ENCODE results near the gene TBC1D8. TPM values are rescaled to one million over a fixed set of nuclear protein-coding genes. Genes with fewer than 3 reads are reported as not detected.

Gene TBC1D8
- total RNA-seq, 2 donors from 2014 or later, result 86.1 to 149 TPM

DNA sequence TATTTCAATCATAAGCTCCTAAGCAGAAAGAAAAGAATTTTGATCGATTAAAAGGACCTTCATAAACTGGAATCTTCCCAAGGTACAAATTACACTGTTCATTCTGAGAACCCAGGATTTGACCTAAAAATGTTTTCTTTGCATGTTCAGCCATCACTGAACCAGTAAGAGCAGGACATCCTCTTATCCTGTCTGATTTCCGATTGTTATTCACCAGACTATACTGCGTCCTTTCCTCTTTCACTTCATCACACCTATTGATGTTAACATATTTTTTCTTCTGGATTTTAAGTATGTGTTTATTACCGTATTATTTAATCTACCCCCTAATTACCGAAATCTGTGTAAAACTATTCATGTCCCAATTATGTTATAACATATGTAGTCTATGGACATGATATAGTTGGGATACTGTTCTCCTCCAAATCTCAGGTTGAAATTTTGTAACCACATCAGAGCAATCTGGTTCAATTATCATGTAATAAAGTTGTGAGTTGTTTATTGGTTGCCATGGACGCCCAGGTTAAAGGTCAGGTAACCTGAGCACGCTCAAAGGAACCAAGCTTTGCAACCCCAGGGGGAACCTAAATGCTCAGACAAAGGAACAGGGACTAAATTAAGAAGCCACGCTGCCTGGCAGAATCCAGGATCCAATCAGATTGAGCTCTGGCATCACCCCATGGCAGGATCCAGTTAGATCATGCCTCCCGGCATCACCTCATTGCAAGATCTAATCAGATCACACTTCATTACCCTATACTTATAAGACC, 11.6 kb upstream of the TBC1D8 start:
- H3K36me3 ChIP-seq, result no peaks in the 10 kb centered on the region
- H3K27me3 ChIP-seq (replicated peaks; ENCODE audit: insufficient read depth), result no peaks in the 10 kb centered on the region
- no peak overlapping the region for H3K4me3 ChIP-seq
- no peaks in the 10 kb centered on the region for H3K4me1 ChIP-seq (replicated peaks)
- no peaks in the 10 kb centered on the region for H3K9me3 ChIP-seq
- no peak for DNase-seq (ENCODE audit: low spot score)
- TF ChIP-seq, protein P1, sequence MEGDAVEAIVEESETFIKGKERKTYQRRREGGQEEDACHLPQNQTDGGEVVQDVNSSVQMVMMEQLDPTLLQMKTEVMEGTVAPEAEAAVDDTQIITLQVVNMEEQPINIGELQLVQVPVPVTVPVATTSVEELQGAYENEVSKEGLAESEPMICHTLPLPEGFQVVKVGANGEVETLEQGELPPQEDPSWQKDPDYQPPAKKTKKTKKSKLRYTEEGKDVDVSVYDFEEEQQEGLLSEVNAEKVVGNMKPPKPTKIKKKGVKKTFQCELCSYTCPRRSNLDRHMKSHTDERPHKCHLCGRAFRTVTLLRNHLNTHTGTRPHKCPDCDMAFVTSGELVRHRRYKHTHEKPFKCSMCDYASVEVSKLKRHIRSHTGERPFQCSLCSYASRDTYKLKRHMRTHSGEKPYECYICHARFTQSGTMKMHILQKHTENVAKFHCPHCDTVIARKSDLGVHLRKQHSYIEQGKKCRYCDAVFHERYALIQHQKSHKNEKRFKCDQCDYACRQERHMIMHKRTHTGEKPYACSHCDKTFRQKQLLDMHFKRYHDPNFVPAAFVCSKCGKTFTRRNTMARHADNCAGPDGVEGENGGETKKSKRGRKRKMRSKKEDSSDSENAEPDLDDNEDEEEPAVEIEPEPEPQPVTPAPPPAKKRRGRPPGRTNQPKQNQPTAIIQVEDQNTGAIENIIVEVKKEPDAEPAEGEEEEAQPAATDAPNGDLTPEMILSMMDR (IDR thresholded peaks at IDR 0.05), result no peak
- no peak for TF ChIP-seq POLR2A (IDR thresholded peaks at IDR 0.05)
- no peak for TF ChIP-seq POLR2AphosphoS5 (IDR thresholded peaks at IDR 0.05)
- H3K27ac ChIP-seq, result no peak overlapping the region
- intact Hi-C loops (cut with DNase I), result no loop called here
- WGBS, result 68% methylated on average over 9 of the region's 9 CpGs

DNA sequence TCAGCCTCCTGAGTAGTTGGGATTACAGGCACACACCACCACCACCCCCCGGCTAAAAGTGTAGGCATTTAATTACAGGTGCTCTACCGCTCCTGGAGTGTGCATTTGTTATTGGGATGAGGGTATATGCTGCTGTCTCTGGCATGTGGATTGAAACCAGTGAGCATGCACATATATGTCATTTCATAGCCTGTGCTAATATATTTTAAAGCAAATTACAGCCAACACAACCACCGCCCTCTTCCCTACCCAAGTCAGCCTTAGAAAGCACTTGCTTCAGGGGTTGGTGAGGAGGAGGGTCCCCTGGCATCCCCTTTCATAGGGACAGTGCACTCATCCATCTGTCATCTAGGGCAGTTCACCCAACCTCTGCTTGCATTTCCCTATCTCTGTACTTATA, 10.5 kb upstream of the TBC1D8 start:
- Histone ChIP-seq H3K27ac (no peak overlapping the region), H3K4me1 (replicated peaks) (no peaks in the 10 kb centered on the region), H3K9me3 (no peaks in the 10 kb centered on the region), H3K36me3 (no peaks in the 10 kb centered on the region), H3K4me3 (no peak overlapping the region), H3K27me3 (replicated peaks; ENCODE audit: insufficient read depth) (no peaks in the 10 kb centered on the region)
- intact Hi-C loops (cut with DNase I), result no loop called here
- no peak for DNase-seq (ENCODE audit: low spot score)
- WGBS, result 97% methylated on average over 3 of the region's 3 CpGs
- TF ChIP-seq POLR2AphosphoS5 (IDR thresholded peaks at IDR 0.05), result no peak
- TF ChIP-seq, protein P1 (IDR thresholded peaks at IDR 0.05), result no peak
- TF ChIP-seq POLR2A (IDR thresholded peaks at IDR 0.05), result no peak

DNA sequence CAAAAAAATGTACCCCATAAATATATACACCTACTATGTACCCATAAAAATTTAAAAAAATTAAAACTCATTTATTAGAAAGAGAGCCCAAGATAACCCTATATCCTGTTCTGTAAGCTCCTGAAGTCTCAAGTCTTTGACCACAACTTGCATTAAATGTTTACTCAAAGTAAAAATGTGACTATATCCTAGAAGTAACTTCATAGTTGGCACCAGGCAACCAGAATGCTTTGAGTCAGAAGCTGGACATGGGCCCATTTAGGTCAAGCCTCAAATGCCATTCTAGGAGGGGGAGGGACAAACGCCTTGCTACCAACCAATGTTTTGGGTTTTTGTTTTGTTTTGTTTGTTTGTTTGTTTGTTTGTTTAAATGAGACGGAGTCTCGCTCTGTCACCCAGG, 9.3 kb upstream of the TBC1D8 start:
- no peaks in the 10 kb centered on the region for H3K36me3 ChIP-seq
- H3K27ac ChIP-seq, result no peak overlapping the region
- TF ChIP-seq POLR2AphosphoS5 (IDR thresholded peaks at IDR 0.05), result no peak
- TF ChIP-seq POLR2A (IDR thresholded peaks at IDR 0.05), result no peak
- TF ChIP-seq, protein P1 (IDR thresholded peaks at IDR 0.05), result no peak
- H3K9me3 ChIP-seq, result no peaks in the 10 kb centered on the region
- no peak for DNase-seq (ENCODE audit: low spot score)
- H3K4me3 ChIP-seq, result no peak overlapping the region
- H3K27me3 ChIP-seq (replicated peaks; ENCODE audit: insufficient read depth), result no peaks in the 10 kb centered on the region
- intact Hi-C loops (cut with DNase I), result no loop called here
- no peaks in the 10 kb centered on the region for H3K4me1 ChIP-seq (replicated peaks)
- WGBS, result 97% methylated on average over 3 of the region's 3 CpGs

DNA sequence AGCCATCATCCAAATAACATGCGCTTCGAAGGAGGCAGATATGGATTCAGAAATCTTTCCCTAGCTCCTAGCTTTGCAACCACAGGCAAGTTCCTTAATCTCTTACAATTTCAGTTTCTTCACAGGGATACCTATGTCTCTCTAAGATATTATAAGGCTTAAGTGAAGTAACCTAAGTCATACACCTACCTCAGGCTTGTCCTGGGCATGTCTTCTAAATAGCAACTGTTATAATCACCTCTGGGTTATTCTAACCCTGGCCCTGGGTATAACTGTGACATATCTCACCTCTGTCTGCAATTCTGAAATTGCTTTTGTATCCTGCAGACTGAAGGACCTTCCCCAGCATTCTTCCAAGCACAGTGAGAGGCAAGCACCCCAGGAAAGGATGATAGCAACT, 8.3 kb upstream of the TBC1D8 start:
- Histone ChIP-seq H3K4me3 (no peak overlapping the region), H3K9me3 (no peaks in the 10 kb centered on the region), H3K27ac (no peak overlapping the region), H3K36me3 (no peaks in the 10 kb centered on the region), H3K4me1 (replicated peaks) (no peaks in the 10 kb centered on the region), H3K27me3 (replicated peaks; ENCODE audit: insufficient read depth) (no peaks in the 10 kb centered on the region)
- 97% methylated on average over 2 of the region's 2 CpGs for WGBS
- intact Hi-C loops (cut with DNase I), result no loop called here
- no peak for DNase-seq (ENCODE audit: low spot score)
- no peak for TF ChIP-seq POLR2AphosphoS5 (IDR thresholded peaks at IDR 0.05)
- TF ChIP-seq POLR2A (IDR thresholded peaks at IDR 0.05), result no peak
- TF ChIP-seq, protein P1 (IDR thresholded peaks at IDR 0.05), result no peak

DNA sequence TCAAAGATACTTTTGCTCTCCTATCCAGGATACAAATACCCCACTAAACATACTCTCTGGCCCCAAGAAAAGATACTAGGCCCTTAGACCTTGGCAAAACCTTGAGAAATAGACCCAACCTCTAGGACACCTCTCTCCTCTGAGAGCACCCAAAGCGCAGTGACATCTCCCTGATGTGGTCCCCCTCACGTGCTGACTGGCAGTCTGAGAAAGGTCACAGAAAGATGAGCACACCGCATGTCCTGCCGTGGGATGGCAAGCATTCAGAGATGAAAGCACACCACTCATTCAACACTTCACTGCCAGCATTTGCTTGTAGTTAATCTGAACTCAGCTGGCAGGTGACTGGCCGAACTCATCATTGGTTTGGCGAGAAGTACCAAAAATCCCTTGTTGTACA, 6.1 kb upstream of the TBC1D8 start:
- no peak for TF ChIP-seq POLR2A (IDR thresholded peaks at IDR 0.05)
- Histone ChIP-seq H3K27ac (no peak overlapping the region), H3K36me3 (no peaks in the 10 kb centered on the region), H3K4me1 (replicated peaks) (peaks cover under 1% of the 10 kb centered on the region), H3K9me3 (no peaks in the 10 kb centered on the region), H3K4me3 (no peak overlapping the region), H3K27me3 (replicated peaks; ENCODE audit: insufficient read depth) (no peaks in the 10 kb centered on the region)
- 90% methylated on average over 6 of the region's 6 CpGs for WGBS
- intact Hi-C loops (cut with DNase I), result no loop called here
- no peak for DNase-seq (ENCODE audit: low spot score)

All from prostate gland (tissue), 2 donors.